ENCODE results near the gene UBAC1. TPM values are rescaled to one million over a fixed set of nuclear protein-coding genes. Genes with fewer than 3 reads are reported as not detected.
"Not testable (repeated sequence)": the region's sequence is repeated elsewhere in the genome, so short reads cannot be mapped to it uniquely, and the experiment has no call there.

Gene UBAC1
- total RNA-seq, 1 donor from 2014 or later = 34.5 TPM

DNA sequence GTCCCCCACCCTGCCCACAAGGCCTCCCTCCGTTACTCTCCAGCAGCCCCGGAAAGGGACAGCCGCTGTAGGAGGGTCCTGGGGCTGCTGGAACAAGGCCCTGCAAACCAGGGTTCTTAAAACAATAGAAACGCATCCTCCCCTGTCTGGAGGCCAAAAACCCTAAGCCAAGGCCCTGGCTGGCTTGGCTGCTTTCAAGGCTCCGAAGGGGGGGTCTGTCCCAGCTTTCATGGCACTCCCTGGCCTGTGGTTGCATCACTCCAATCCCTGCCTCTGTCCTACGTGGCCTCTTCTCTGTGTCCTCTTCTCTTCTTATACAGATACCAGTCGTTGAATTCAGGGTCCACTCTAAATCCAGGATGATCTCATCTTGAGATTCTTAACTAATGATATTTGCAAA lies 7.4 kb upstream of the UBAC1 start:
- Mint-ChIP-seq H3K9me3 (no peaks in the 10 kb centered on the region), H3K4me1 (ENCODE audit: unreplicated experiment) (peaks cover 8% of the 10 kb centered on the region), H3K27ac (no peak overlapping the region), H3K27me3 (peaks cover 19% of the 10 kb centered on the region), H3K36me3 (no peaks in the 10 kb centered on the region), H3K4me3 (no peak overlapping the region)
- TF ChIP-seq CTCF (conservative IDR thresholded peaks at IDR 0.05) = no peak
- no peak for DNase-seq (ENCODE audit: extremely low spot score, unreplicated experiment)

GRCh38 chr9:135968083-135968476 lies 6.9 kb upstream of the UBAC1 start:
- no peak for DNase-seq (ENCODE audit: extremely low spot score, unreplicated experiment)
- H3K4me3 Mint-ChIP-seq = peak overlapping the region; percentile 32
- peaks cover 16% of the 10 kb centered on the region for H3K27me3 Mint-ChIP-seq
- H3K9me3 Mint-ChIP-seq = no peaks in the 10 kb centered on the region
- TF ChIP-seq CTCF (conservative IDR thresholded peaks at IDR 0.05) = no peak
- H3K4me1 Mint-ChIP-seq (ENCODE audit: unreplicated experiment) = peaks cover 8% of the 10 kb centered on the region
- peak overlapping the region; percentile 73 for H3K27ac Mint-ChIP-seq
- no peaks in the 10 kb centered on the region for H3K36me3 Mint-ChIP-seq

- H3K4me1 Mint-ChIP-seq (ENCODE audit: unreplicated experiment) = peaks cover 19% of the 10 kb centered on the region
- H3K36me3 Mint-ChIP-seq; H3K27ac Mint-ChIP-seq; DNase-seq (ENCODE audit: extremely low spot score, unreplicated experiment); H3K9me3 Mint-ChIP-seq; H3K27me3 Mint-ChIP-seq; H3K4me3 Mint-ChIP-seq: not testable (repeated sequence)
Measured at GRCh38 chr9:135966916-135967260, 5.7 kb upstream of the UBAC1 start.

GRCh38 chr9:135965124-135965756 lies 4.1 kb upstream of the UBAC1 start:
- Mint-ChIP-seq H3K4me3 (no peak overlapping the region), H3K27ac (peak overlapping the region; percentile 46), H3K4me1 (ENCODE audit: unreplicated experiment) (peaks cover 25% of the 10 kb centered on the region), H3K27me3 (peaks cover 7% of the 10 kb centered on the region), H3K36me3 (no peaks in the 10 kb centered on the region), H3K9me3 (no peaks in the 10 kb centered on the region)
- no peak for TF ChIP-seq CTCF (conservative IDR thresholded peaks at IDR 0.05)
- DNase-seq (ENCODE audit: extremely low spot score, unreplicated experiment) = no peak

DNA sequence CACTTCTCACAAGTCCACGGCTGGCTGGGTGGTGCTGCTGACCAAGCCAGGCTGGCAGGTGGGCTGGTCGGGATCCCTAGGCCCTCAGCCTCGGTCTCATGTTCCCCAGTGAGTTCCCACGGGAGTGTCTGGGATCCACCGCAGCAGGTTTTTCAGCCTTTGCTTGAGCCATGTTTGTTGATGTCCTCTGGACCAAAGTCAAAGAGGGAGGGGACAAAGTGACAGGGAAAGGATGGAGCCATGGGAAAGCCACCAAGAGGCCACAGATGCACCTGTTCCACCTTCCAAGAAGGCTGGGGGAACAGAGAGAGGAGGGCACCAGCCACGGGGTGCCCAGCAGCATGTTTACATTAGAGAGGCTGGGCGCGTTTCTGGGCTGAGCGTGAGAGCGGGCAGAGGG lies 2.8 kb upstream of the UBAC1 start:
- Mint-ChIP-seq H3K27me3 (peaks cover 7% of the 10 kb centered on the region), H3K27ac (no peak overlapping the region), H3K4me3 (no peak overlapping the region), H3K36me3 (no peaks in the 10 kb centered on the region), H3K9me3 (no peaks in the 10 kb centered on the region), H3K4me1 (ENCODE audit: unreplicated experiment) (peaks cover 32% of the 10 kb centered on the region)
- DNase-seq (ENCODE audit: extremely low spot score, unreplicated experiment) = no peak
- TF ChIP-seq CTCF (conservative IDR thresholded peaks at IDR 0.05) = no peak

- H3K36me3 Mint-ChIP-seq = no peaks in the 10 kb centered on the region
- DNase-seq (ENCODE audit: extremely low spot score, unreplicated experiment) = no peak
- TF ChIP-seq CTCF (conservative IDR thresholded peaks at IDR 0.05) = no peak
- H3K4me3 Mint-ChIP-seq = no peak overlapping the region
- H3K27me3 Mint-ChIP-seq = peaks cover 7% of the 10 kb centered on the region
- H3K27ac Mint-ChIP-seq = no peak overlapping the region
- peaks cover 32% of the 10 kb centered on the region for H3K4me1 Mint-ChIP-seq (ENCODE audit: unreplicated experiment)
- no peaks in the 10 kb centered on the region for H3K9me3 Mint-ChIP-seq
Measured at GRCh38 chr9:135963338-135963737, 2.2 kb upstream of the UBAC1 start.
